OCI-LY7 (cell line): Measurements from ENCODE around the gene BHLHA9. TPM values are rescaled to one million over a fixed set of nuclear protein-coding genes. Genes with fewer than 3 reads are reported as not detected.

Experiments
- BruUV-seq: library from RNA; stranded (reverse); fragments of 400-500 nt; replicated peaks from 2 replicates; lab custom pipeline; 2021; lab: Mats Ljungman, UMichigan
- CTCF ChIA-PET: fragments of 300-600 bp; sonication (Branson Sonifier 250); formaldehyde crosslinking; loops from one replicate; lab custom pipeline; 2022; ENCODE audit warnings: antibody characterized with exemption; ENCODE audit not compliant: unreplicated experiment; lab: Charles Lee
- POLR2A ChIA-PET: fragments of 300-600 bp; sonication (Branson Sonifier 250); formaldehyde crosslinking; loops from one replicate; lab custom pipeline; 2022; ENCODE audit warnings: antibody characterized with exemption; lab: Charles Lee
- DNase-seq: peaks from one replicate; pipeline ENCODE4 v3.0.0-alpha.2; 2015; ENCODE audit warnings: low spot score
- H2AFZ ChIP-seq: fragments of 200-600 bp; sonication (generic), shearing (Covaris generic); 2 replicates; pipeline ENCODE4 v1.6.1; 2014; ENCODE audit warnings: mild to moderate bottlenecking, antibody characterized with exemption, low read length, moderate library complexity
- H3K27ac ChIP-seq: fragments of 200-600 bp; sonication (generic); 2 replicates; pipeline ENCODE4 v1.5.1; 2014; ENCODE audit warnings: mixed run types, low read depth, mild to moderate bottlenecking, moderate library complexity, low read length, inconsistent platforms; ENCODE audit not compliant: poor library complexity, severe bottlenecking
- H3K36me3 ChIP-seq: fragments of 200-600 bp; sonication (generic); 2 replicates; pipeline ENCODE4 v1.6.1; 2014; ENCODE audit warnings: mild to moderate bottlenecking, antibody characterized with exemption, low read length, moderate library complexity, mixed read lengths; ENCODE audit not compliant: insufficient read depth
- H3K4me1 ChIP-seq: fragments of 200-600 bp; sonication (generic); 2 replicates; pipeline ENCODE4 v1.5.1; 2014; ENCODE audit warnings: mild to moderate bottlenecking, low read length; ENCODE audit not compliant: insufficient read depth, poor library complexity, severe bottlenecking
- H3K4me2 ChIP-seq: fragments of 200-600 bp; sonication (generic); 2 replicates; pipeline ENCODE4 v1.6.1; 2014; ENCODE audit warnings: mild to moderate bottlenecking, low read length
- H3K4me3 ChIP-seq: fragments of 200-600 bp; sonication (generic); 2 replicates; pipeline ENCODE4 v1.5.1; 2014; ENCODE audit warnings: mild to moderate bottlenecking, low read depth, low read length; ENCODE audit not compliant: poor library complexity, severe bottlenecking
- H3K79me2 ChIP-seq: fragments of 200-600 bp; sonication (generic); 2 replicates; pipeline ENCODE4 v1.6.1; 2016; ENCODE audit warnings: low read depth, mild to moderate bottlenecking, low read length, moderate library complexity, mixed read lengths; ENCODE audit not compliant: insufficient read depth
- H3K9me2 ChIP-seq: fragments of 200-600 bp; sonication (generic); 2 replicates; pipeline ENCODE4 v1.6.1; 2016; ENCODE audit warnings: mild to moderate bottlenecking, low read length, mixed read lengths; ENCODE audit not compliant: insufficient read depth
- H3K9me3 ChIP-seq: fragments of 200-600 bp; sonication (generic); 2 replicates; pipeline ENCODE4 v1.6.1; 2014; ENCODE audit warnings: mild to moderate bottlenecking, mixed run types, low read length, mixed read lengths
- H4K20me1 ChIP-seq: fragments of 200-600 bp; sonication (generic); 2 replicates; pipeline ENCODE4 v1.6.1; 2014; ENCODE audit warnings: mild to moderate bottlenecking, antibody characterized with exemption, low read length, moderate library complexity, mixed read lengths; ENCODE audit not compliant: insufficient read depth
- CTCF ChIP-seq: fragments of 200-600 bp; sonication (generic); conservative IDR thresholded peaks from 2 replicates; pipeline ENCODE4 v1.5.1; 2014; ENCODE audit warnings: mild to moderate bottlenecking, antibody characterized with exemption, low read length, moderate library complexity, mixed read lengths
- EZH2phosphoT487 ChIP-seq: fragments of 200-600 bp; sonication (generic); IDR thresholded peaks from 2 replicates; pipeline ENCODE4 v1.6.1; 2018; ENCODE audit warnings: low read depth, borderline replicate concordance, mild to moderate bottlenecking, mixed run types, antibody characterized with exemption, low read length, moderate library complexity, mixed read lengths
- intact Hi-C: fragments of 100-400 bp; cut with micrococcal nuclease; formaldehyde crosslinking; loops from one replicate; pipeline ENCODE4 v1.10.0; 2022; ENCODE audit not compliant: unreplicated experiment
- total RNA-seq, 2 experiments: library from RNA; depleted of rRNA in 1 of 2; stranded (reverse); fragments of >200 nt in 1 of 2; shearing (Covaris generic) in 1 of 2; gene quantifications; 2 replicates each; pipeline ENCODE4 v1.2.3, GENCODE V29; 2014 to 2022

The BHLHA9 gene
- total RNA-seq, 2 experiments from 2014 or later = not detected

- no peak for DNase-seq
- Histone ChIP-seq H3K4me2 (no peak overlapping the region), H3K9me3 (0 out of 2 replicates have a peak, but pooled peaks cover 4% of the 10 kb centered on the region), H2AFZ (no peak overlapping the region), H3K9me2 (no peaks in the 10 kb centered on the region), H3K4me3 (no peak overlapping the region), H4K20me1 (no peaks in the 10 kb centered on the region), H3K27ac (no peak overlapping the region), H3K79me2 (no peaks in the 10 kb centered on the region), H3K4me1 (no peaks in the 10 kb centered on the region), H3K36me3 (no peaks in the 10 kb centered on the region)
- intact Hi-C loops = loop anchor here (5.0 kb wide), 1 partner anchor 134 kb away; no protein-coding TSS in a partner anchor
- CTCF ChIA-PET = no interaction called here
- no TSS peak for BruUV-seq
- TF ChIP-seq EZH2phosphoT487 (no peak), CTCF (no peak)
- POLR2A ChIA-PET = no interaction called here
Observed at GRCh38 chr17:1256699-1257098, 13.5 kb upstream of the BHLHA9 start.

- POLR2A ChIA-PET = interaction anchor here (1.7 kb wide), 1 partner anchor 9 kb away, joined by 3 read pairs; no protein-coding TSS in a partner anchor
Observed at GRCh38 chr17:1260086-1260769, 10.0 kb upstream of the BHLHA9 start.

More at GRCh38 chr17:1260086-1260769, 10.0 kb upstream of the BHLHA9 start:
- Histone ChIP-seq H3K9me2 (no peaks in the 10 kb centered on the region), H4K20me1 (no peaks in the 10 kb centered on the region), H3K4me3 (no peak overlapping the region), H3K4me2 (no peak overlapping the region), H3K4me1 (no peaks in the 10 kb centered on the region), H3K36me3 (no peaks in the 10 kb centered on the region), H3K79me2 (no peaks in the 10 kb centered on the region), H3K27ac (no peak overlapping the region), H3K9me3 (0 out of 2 replicates have a peak, but pooled peaks cover 4% of the 10 kb centered on the region), H2AFZ (no peak overlapping the region)
- CTCF ChIA-PET = no interaction called here
- no TSS peak for BruUV-seq
- intact Hi-C loops = no loop called here
- TF ChIP-seq EZH2phosphoT487 (no peak), CTCF (no peak)
- DNase-seq = no peak
